Spleen (tissue), 7 donors: Measurements from ENCODE around the gene LMCD1.

Experiments used
- CTCF ChIP-seq, 11 experiments: fragments of 200-600 bp in 7 of 11; fragments of 450-650 bp in 4 of 11; sonication (generic) in 4 of 11; IDR thresholded peaks in 8 of 11; conservative IDR thresholded peaks in 3 of 11; 1 replicate in 7 of 11; 2 replicates in 4 of 11; pipeline versions ENCODE4 v1.4.0 to v1.8.0; 2016 to 2021; ENCODE audit warnings: antibody characterized with exemption in 11 of 11, inconsistent platforms in 4 of 11, mild to moderate bottlenecking in 1 of 11
- POLR2A ChIP-seq, 3 donors: fragments of 450-650 bp; IDR thresholded peaks; one replicate each; pipeline ENCODE4 v1.5.1; 2017; ENCODE audit warnings: antibody characterized with exemption in 3 of 3, mild to moderate bottlenecking in 1 of 3
- POLR2AphosphoS5 ChIP-seq, 3 donors: sonication (generic); formaldehyde crosslinking; IDR thresholded peaks; one replicate each; pipeline ENCODE4 v1.5.1; 2017; ENCODE audit warnings: antibody characterized with exemption in 3 of 3
- donor health status: DM: no; HTN: no; CAD: no; lungs with moderate emphysema.
- donor health status: DM: no; HTN: no; CAD: no.
- donor health status: DM: no; HTN: no; CAD: no.

GRCh38 chr3:8480699-8481098 lies 20.9 kb upstream of the LMCD1 start:
- TF ChIP-seq POLR2AphosphoS5 (IDR thresholded peaks at IDR 0.05) (no peak), CTCF (IDR thresholded peaks at IDR 0.05 in 8 of 11, conservative IDR thresholded peaks at IDR 0.05 in 3 of 11) (no peak), POLR2A (IDR thresholded peaks at IDR 0.05) (no peak)
